H9 (cell line): ENCODE measurements around the gene DTNB. TPM values are rescaled to one million over a fixed set of nuclear protein-coding genes. Genes with fewer than 3 reads are reported as not detected.
A peak's percentile ranks its signal among the peaks of the same experiment; 100 is the strongest.

Experiments used
- DNase-seq: peaks from one replicate; pipeline ENCODE4 v3.0.0-alpha.2; 2017
- H2AFZ ChIP-seq: one replicate; pipeline ENCODE4 v1.6.1; 2013; ENCODE audit warnings: mild to moderate bottlenecking, low read length, control low read depth, moderate library complexity
- H2AK5ac ChIP-seq: 2 replicates; pipeline ENCODE4 v1.6.1; 2013; ENCODE audit warnings: low read length, control low read depth, mixed read lengths; ENCODE audit not compliant: insufficient read length
- H2BK120ac ChIP-seq: one replicate; pipeline ENCODE4 v1.6.1; 2013; ENCODE audit warnings: low read depth, mild to moderate bottlenecking, low read length, control low read depth, inconsistent platforms; ENCODE audit not compliant: poor library complexity, severe bottlenecking
- H2BK12ac ChIP-seq: 2 replicates; pipeline ENCODE4 v1.6.1; 2013; ENCODE audit warnings: low read length, control low read depth, mixed read lengths, low read depth; ENCODE audit not compliant: insufficient read length
- H2BK15ac ChIP-seq: 2 replicates; pipeline ENCODE4 v1.6.1; 2013; ENCODE audit warnings: low read depth, low read length, control low read depth
- H2BK20ac ChIP-seq: one replicate; pipeline ENCODE4 v1.6.1; 2013; ENCODE audit warnings: low read depth, mild to moderate bottlenecking, low read length, control low read depth, inconsistent platforms; ENCODE audit not compliant: poor library complexity, severe bottlenecking
- H2BK5ac ChIP-seq: 2 replicates; pipeline ENCODE4 v1.6.1; 2013; ENCODE audit warnings: low read length, control low read depth, mixed read lengths; ENCODE audit not compliant: insufficient read length
- H3K14ac ChIP-seq: 2 replicates; pipeline ENCODE4 v1.6.1; 2013; ENCODE audit warnings: low read length, control low read depth; ENCODE audit not compliant: insufficient read depth
- H3K18ac ChIP-seq: 2 replicates; pipeline ENCODE4 v1.6.1; 2013; ENCODE audit warnings: low read depth, mild to moderate bottlenecking, mixed read lengths, low read length, control low read depth; ENCODE audit not compliant: insufficient read length
- H3K23ac ChIP-seq: 2 replicates; pipeline ENCODE4 v1.6.1; 2013; ENCODE audit warnings: low read length, control low read depth, mixed read lengths, low read depth; ENCODE audit not compliant: insufficient read length
- H3K23me2 ChIP-seq: 2 replicates; pipeline ENCODE4 v1.6.1; 2013; ENCODE audit warnings: low read depth, mild to moderate bottlenecking, mixed read lengths, low read length, control low read depth; ENCODE audit not compliant: insufficient read length, poor library complexity, severe bottlenecking
- H3K27ac ChIP-seq: 2 replicates; pipeline ENCODE4 v1.5.1; 2013; ENCODE audit warnings: low read length, control low read depth, mixed read lengths, low read depth; ENCODE audit not compliant: insufficient read length
- H3K27me3 ChIP-seq: 2 replicates; pipeline ENCODE4 v1.6.1; 2013; ENCODE audit warnings: low read length, control low read depth, inconsistent platforms; ENCODE audit not compliant: insufficient read depth
- H3K4ac ChIP-seq: 2 replicates; pipeline ENCODE4 v1.6.1; 2013; ENCODE audit warnings: low read depth, mild to moderate bottlenecking, control low read depth, inconsistent platforms, low read length, moderate library complexity
- H3K4me1 ChIP-seq: 2 replicates; pipeline ENCODE4 v1.6.1; 2013; ENCODE audit warnings: low read length, control low read depth, inconsistent platforms; ENCODE audit not compliant: insufficient read depth
- H3K4me2 ChIP-seq: 2 replicates; pipeline ENCODE4 v1.6.1; 2013; ENCODE audit warnings: low read length, control low read depth, mixed read lengths; ENCODE audit not compliant: insufficient read length, insufficient read depth
- H3K56ac ChIP-seq: 2 replicates; pipeline ENCODE4 v1.6.1; 2013; ENCODE audit warnings: low read depth, mild to moderate bottlenecking, mixed read lengths, low read length, control low read depth; ENCODE audit not compliant: insufficient read length
- H3K79me1 ChIP-seq: 2 replicates; pipeline ENCODE4 v1.6.1; 2013; ENCODE audit warnings: low read depth, mild to moderate bottlenecking, moderate library complexity, low read length, control low read depth, inconsistent platforms; ENCODE audit not compliant: insufficient read depth, poor library complexity, severe bottlenecking
- H3K79me2 ChIP-seq: 2 replicates; pipeline ENCODE4 v1.6.1; 2013; ENCODE audit warnings: low read length, control low read depth, inconsistent platforms; ENCODE audit not compliant: insufficient read depth
- H3K9ac ChIP-seq: 2 replicates; pipeline ENCODE4 v1.6.1; 2013; ENCODE audit warnings: low read length, control low read depth, mixed read lengths; ENCODE audit not compliant: insufficient read length; ENCODE audit errors: extremely low read depth
- H3K9me3 ChIP-seq: one replicate; pipeline ENCODE4 v1.6.1; 2013; ENCODE audit warnings: low read depth, low read length, inconsistent platforms; ENCODE audit not compliant: control insufficient read depth
- H3T11ph ChIP-seq: one replicate; pipeline ENCODE4 v1.6.1; 2013; ENCODE audit warnings: mild to moderate bottlenecking, low read length, control low read depth, inconsistent platforms
- H4K20me1 ChIP-seq: one replicate; pipeline ENCODE4 v1.6.1; 2013; ENCODE audit not compliant: control insufficient read depth, insufficient read length, insufficient read depth
- H4K5ac ChIP-seq: 2 replicates; pipeline ENCODE4 v1.6.1; 2013; ENCODE audit warnings: low read depth, mild to moderate bottlenecking, mixed read lengths, low read length, control low read depth; ENCODE audit not compliant: insufficient read length
- H4K8ac ChIP-seq: replicated peaks from 2 replicates; pipeline ENCODE4 v1.6.1; 2013; ENCODE audit warnings: low read length, control low read depth, mixed read lengths, low read depth; ENCODE audit not compliant: insufficient read length
- H4K91ac ChIP-seq: 2 replicates; pipeline ENCODE4 v1.6.1; 2013; ENCODE audit warnings: low read depth, mild to moderate bottlenecking, moderate library complexity, mixed read lengths, low read length, control low read depth; ENCODE audit not compliant: insufficient read length
- H3K27ac Mint-ChIP-seq, 3 experiments: 2 replicates in 2 of 3; 3 replicates in 1 of 3; pipeline ENCODE4 v1.8.0; 2020 to 2021; ENCODE audit warnings: mixed read lengths in 3 of 3, mild to moderate bottlenecking in 1 of 3, moderate library complexity in 1 of 3
- H3K27me3 Mint-ChIP-seq: 2 replicates; pipeline ENCODE4 v1.8.0; 2021; ENCODE audit warnings: low read depth, mild to moderate bottlenecking, moderate library complexity, mixed read lengths
- H3K36me3 Mint-ChIP-seq, 3 experiments: 2 replicates in 2 of 3; 3 replicates in 1 of 3; pipeline ENCODE4 v1.8.0; 2020 to 2021; ENCODE audit warnings: low read depth in 3 of 3, mixed read lengths in 3 of 3; ENCODE audit not compliant: insufficient read depth in 1 of 3
- H3K4me1 Mint-ChIP-seq, 2 experiments: 2 replicates each; pipeline ENCODE4 v1.8.0; 2020; ENCODE audit warnings: mixed read lengths in 2 of 2
- H3K4me3 Mint-ChIP-seq, 2 experiments: 2 replicates in 1 of 2; 3 replicates in 1 of 2; pipeline ENCODE4 v1.8.0; 2020 to 2021; ENCODE audit warnings: mild to moderate bottlenecking in 2 of 2, mixed read lengths in 2 of 2, moderate library complexity in 1 of 2
- H3K9me3 Mint-ChIP-seq, 2 experiments: 2 replicates in 1 of 2; 3 replicates in 1 of 2; pipeline ENCODE4 v1.8.0; 2020; ENCODE audit warnings: mild to moderate bottlenecking in 2 of 2, mixed read lengths in 2 of 2, moderate library complexity in 1 of 2
- CTCF ChIP-seq: fragments of 200-600 bp; sonication (generic); conservative IDR thresholded peaks from 3 replicates; pipeline ENCODE4 v1.8.0; 2021; ENCODE audit warnings: antibody characterized with exemption, mild to moderate bottlenecking
- WGBS: extraction: QIAGEN DNeasy Blood & Tissue Kit; methylation state at CpG from one replicate; pipeline ENCODE4 v1.1.7; 2013; ENCODE audit warnings: missing lambda C conversion rate, low lambda C conversion rate, mixed read lengths; ENCODE audit not compliant: insufficient read length; ENCODE audit errors: extremely low coverage; 5-methylcytosine and 5-hydroxymethylcytosine counted together
- total RNA-seq: library from RNA; stranded (reverse); gene quantifications from 2 replicates; pipeline ENCODE4 v1.2.1, GENCODE V29; 2021

DTNB gene
- total RNA-seq, 1 experiment from 2014 or later, result 26.7 TPM

- no peak overlapping the region for H3K9ac ChIP-seq
- no peak overlapping the region for H2AFZ ChIP-seq
- H3K27ac ChIP-seq, result no peak overlapping the region
- peaks cover 1 to 6% of the 10 kb centered on the region in 2 experiments; a peak in 3 of 5 replicates for H3K9me3 Mint-ChIP-seq
- H2BK120ac ChIP-seq, result no peak overlapping the region
- peaks cover 30% of the 10 kb centered on the region in 2 experiments for H3K4me1 Mint-ChIP-seq
- WGBS, result no CpG with 5 or more reads among the region's 16 CpGs
- no peak overlapping the region for H4K5ac ChIP-seq
- no peak overlapping the region for H3K4me3 Mint-ChIP-seq
- no peak overlapping the region for H2AK5ac ChIP-seq
- H3K27me3 Mint-ChIP-seq, result peaks cover 73% of the 10 kb centered on the region
- no peak overlapping the region for H4K91ac ChIP-seq
- no peak overlapping the region for H3K23ac ChIP-seq
- H3K4me1 ChIP-seq, result no peaks in the 10 kb centered on the region; the same call in 1 of the 2 replicates
- H4K20me1 ChIP-seq, result no peaks in the 10 kb centered on the region
- H2BK15ac ChIP-seq, result no peak overlapping the region
- no peak overlapping the region for H3K56ac ChIP-seq
- no peak overlapping the region for H3T11ph ChIP-seq
- no peak overlapping the region for H4K8ac ChIP-seq
- H3K36me3 Mint-ChIP-seq, result peaks cover 0 to 10% (median 5%) of the 10 kb centered on the region in 3 experiments; a peak in 3 of 7 replicates
- peak; percentile 96 for DNase-seq
- no peak overlapping the region for H2BK20ac ChIP-seq
- no peak overlapping the region for H3K4ac ChIP-seq
- H3K4me2 ChIP-seq, result peak overlapping the region; percentile 38
- no peaks in the 10 kb centered on the region for H3K9me3 ChIP-seq
- no peak overlapping the region for H3K14ac ChIP-seq
- H3K18ac ChIP-seq, result no peak overlapping the region
- peaks cover 2% of the 10 kb centered on the region; the same call in 1 of the 2 replicates for H3K27me3 ChIP-seq
- H2BK12ac ChIP-seq, result no peak overlapping the region
- no peak overlapping the region for H2BK5ac ChIP-seq
- no peak overlapping the region for H3K27ac Mint-ChIP-seq
- H3K79me1 ChIP-seq, result no peaks in the 10 kb centered on the region
- H3K79me2 ChIP-seq, result no peaks in the 10 kb centered on the region
- peak; percentile 98 for TF ChIP-seq CTCF
- no peaks in the 10 kb centered on the region for H3K23me2 ChIP-seq
These were observed 311.3 kb downstream of the DTNB start for GRCh38 chr2:25362049-25362433.
